ENCODE data around the gene RAPGEF1.

The RAPGEF1 gene

GRCh38 chr9:131630205-131630831 lies 109.6 kb downstream of the RAPGEF1 start:
- Histone ChIP-seq H3K27me3 (ENCODE audit: control insufficient read depth, insufficient read depth, low read length) (no peaks in the 10 kb centered on the region), H3K4me1 (ENCODE audit: control insufficient read depth, low read depth, low read length) (peaks cover 6% of the 10 kb centered on the region), H3K4me3 (ENCODE audit: low read length) (no peak overlapping the region), H3K9me3 (ENCODE audit: control insufficient read depth, low read depth, low read length) (no peaks in the 10 kb centered on the region), H3K9ac (ENCODE audit: low read length) (no peak overlapping the region), H3K36me3 (ENCODE audit: control insufficient read depth, low read depth, low read length) (peaks cover 5% of the 10 kb centered on the region), H3K27ac (ENCODE audit: low read length) (no peak overlapping the region)

DNA sequence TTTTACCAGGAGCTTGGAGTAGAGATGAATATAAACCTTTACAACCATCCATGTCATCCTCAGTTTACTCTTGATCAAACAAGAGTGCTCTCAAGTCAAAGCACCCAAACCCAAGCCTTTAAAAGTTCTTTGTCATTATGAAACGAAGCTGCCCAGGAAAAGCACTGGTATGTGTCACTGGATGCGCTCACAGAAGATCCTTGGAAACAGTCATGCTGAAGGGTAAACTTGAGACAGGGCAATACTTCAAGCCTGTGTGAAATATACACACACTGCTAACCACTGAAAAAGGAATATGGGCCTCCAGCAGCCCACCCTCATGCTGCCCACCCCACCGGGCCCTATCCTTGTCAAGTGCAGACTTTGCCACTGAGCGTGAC lies 110.1 kb downstream of the RAPGEF1 start:
- Histone ChIP-seq H3K27me3 (ENCODE audit: control insufficient read depth, insufficient read depth, low read length) (no peaks in the 10 kb centered on the region), H3K9me3 (ENCODE audit: control insufficient read depth, low read depth, low read length) (no peaks in the 10 kb centered on the region), H3K9ac (ENCODE audit: low read length) (no peak overlapping the region), H3K4me1 (ENCODE audit: control insufficient read depth, low read depth, low read length) (peaks cover 4% of the 10 kb centered on the region), H3K27ac (ENCODE audit: low read length) (no peak overlapping the region), H3K36me3 (ENCODE audit: control insufficient read depth, low read depth, low read length) (peaks cover 9% of the 10 kb centered on the region), H3K4me3 (ENCODE audit: low read length) (no peak overlapping the region)

GRCh38 chr9:131629226-131629500 lies 110.7 kb downstream of the RAPGEF1 start:
- H3K4me3 ChIP-seq (ENCODE audit: low read length) = no peak overlapping the region
- peaks cover 9% of the 10 kb centered on the region for H3K36me3 ChIP-seq (ENCODE audit: control insufficient read depth, low read depth, low read length)
- no peak overlapping the region for H3K9ac ChIP-seq (ENCODE audit: low read length)
- no peaks in the 10 kb centered on the region for H3K9me3 ChIP-seq (ENCODE audit: control insufficient read depth, low read depth, low read length)
- peaks cover 4% of the 10 kb centered on the region for H3K4me1 ChIP-seq (ENCODE audit: control insufficient read depth, low read depth, low read length)
- H3K27ac ChIP-seq (ENCODE audit: low read length) = no peak overlapping the region
- H3K27me3 ChIP-seq (ENCODE audit: control insufficient read depth, insufficient read depth, low read length) = no peaks in the 10 kb centered on the region

DNA sequence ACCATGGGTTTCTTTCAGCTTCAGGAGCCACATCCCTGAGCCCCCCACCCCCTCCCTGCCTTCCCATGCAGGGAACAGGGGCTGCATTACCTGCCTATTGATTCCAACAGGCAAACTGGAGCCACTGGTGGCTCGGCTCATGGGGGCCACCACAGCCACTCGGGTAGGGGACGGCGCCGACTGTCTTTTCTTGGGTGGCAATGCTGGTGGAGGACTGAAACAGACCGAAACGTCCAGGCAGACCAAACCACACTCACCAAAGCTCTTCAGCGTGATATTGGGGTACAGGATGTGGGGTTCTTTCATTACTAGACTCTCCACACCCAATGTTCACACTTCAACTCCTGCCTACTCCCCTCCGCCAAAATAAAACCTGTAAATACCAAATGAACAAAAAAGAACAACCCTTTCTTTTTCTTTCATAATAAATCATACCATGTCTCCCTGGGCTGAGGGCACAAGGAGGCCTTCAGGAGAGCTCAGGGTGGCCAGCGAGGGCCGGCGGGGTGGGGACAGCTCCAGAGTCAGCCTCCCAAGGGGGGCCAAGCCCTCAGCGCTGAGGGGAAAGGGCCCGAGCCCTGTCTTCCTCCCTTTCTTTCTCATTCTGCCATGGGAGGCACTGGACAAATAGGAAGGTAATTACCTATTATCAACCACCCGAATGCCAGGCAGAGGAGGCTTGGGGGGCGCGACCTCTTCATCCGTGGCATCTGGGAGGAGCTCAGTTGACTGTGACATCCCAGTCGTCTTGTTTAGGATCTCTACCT lies 111.2 kb downstream of the RAPGEF1 start:
- Histone ChIP-seq H3K27ac (ENCODE audit: low read length) (no peak overlapping the region), H3K27me3 (ENCODE audit: control insufficient read depth, insufficient read depth, low read length) (no peaks in the 10 kb centered on the region), H3K4me1 (ENCODE audit: control insufficient read depth, low read depth, low read length) (peaks cover 4% of the 10 kb centered on the region), H3K4me3 (ENCODE audit: low read length) (no peak overlapping the region), H3K9me3 (ENCODE audit: control insufficient read depth, low read depth, low read length) (no peaks in the 10 kb centered on the region), H3K9ac (ENCODE audit: low read length) (no peak overlapping the region), H3K36me3 (ENCODE audit: control insufficient read depth, low read depth, low read length) (peaks cover 9% of the 10 kb centered on the region)

- H3K9me3 ChIP-seq (ENCODE audit: control insufficient read depth, low read depth, low read length) = no peaks in the 10 kb centered on the region
- H3K27ac ChIP-seq (ENCODE audit: low read length) = no peak overlapping the region
- no peak overlapping the region for H3K4me3 ChIP-seq (ENCODE audit: low read length)
- H3K27me3 ChIP-seq (ENCODE audit: control insufficient read depth, insufficient read depth, low read length) = no peaks in the 10 kb centered on the region
- H3K9ac ChIP-seq (ENCODE audit: low read length) = no peak overlapping the region
- H3K36me3 ChIP-seq (ENCODE audit: control insufficient read depth, low read depth, low read length) = peaks cover 9% of the 10 kb centered on the region
- H3K4me1 ChIP-seq (ENCODE audit: control insufficient read depth, low read depth, low read length) = peaks cover 4% of the 10 kb centered on the region
Observed at GRCh38 chr9:131627648-131628458, 112.0 kb downstream of the RAPGEF1 start.

GRCh38 chr9:131627326-131627647 lies 112.6 kb downstream of the RAPGEF1 start:
- Histone ChIP-seq H3K9ac (ENCODE audit: low read length) (no peak overlapping the region), H3K4me1 (ENCODE audit: control insufficient read depth, low read depth, low read length) (peaks cover 4% of the 10 kb centered on the region), H3K27me3 (ENCODE audit: control insufficient read depth, insufficient read depth, low read length) (no peaks in the 10 kb centered on the region), H3K9me3 (ENCODE audit: control insufficient read depth, low read depth, low read length) (no peaks in the 10 kb centered on the region), H3K4me3 (ENCODE audit: low read length) (no peak overlapping the region), H3K27ac (ENCODE audit: low read length) (no peak overlapping the region), H3K36me3 (ENCODE audit: control insufficient read depth, low read depth, low read length) (peaks cover 9% of the 10 kb centered on the region)

GRCh38 chr9:131625790-131626670 lies 113.8 kb downstream of the RAPGEF1 start:
- Histone ChIP-seq H3K4me1 (ENCODE audit: control insufficient read depth, low read depth, low read length) (peaks cover 3% of the 10 kb centered on the region), H3K9me3 (ENCODE audit: control insufficient read depth, low read depth, low read length) (no peaks in the 10 kb centered on the region), H3K27ac (ENCODE audit: low read length) (no peak overlapping the region), H3K4me3 (ENCODE audit: low read length) (no peak overlapping the region), H3K9ac (ENCODE audit: low read length) (no peak overlapping the region), H3K27me3 (ENCODE audit: control insufficient read depth, insufficient read depth, low read length) (no peaks in the 10 kb centered on the region), H3K36me3 (ENCODE audit: control insufficient read depth, low read depth, low read length) (peaks cover 14% of the 10 kb centered on the region)

GRCh38 chr9:131625508-131625787 lies 114.4 kb downstream of the RAPGEF1 start:
- no peaks in the 10 kb centered on the region for H3K4me1 ChIP-seq (ENCODE audit: control insufficient read depth, low read depth, low read length)
- peaks cover 17% of the 10 kb centered on the region for H3K36me3 ChIP-seq (ENCODE audit: control insufficient read depth, low read depth, low read length)

GRCh38 chr9:131624636-131625507 lies 115.0 kb downstream of the RAPGEF1 start:
- no peaks in the 10 kb centered on the region for H3K4me1 ChIP-seq (ENCODE audit: control insufficient read depth, low read depth, low read length)
- H3K9me3 ChIP-seq (ENCODE audit: control insufficient read depth, low read depth, low read length) = no peaks in the 10 kb centered on the region
- H3K27ac ChIP-seq (ENCODE audit: low read length) = no peak overlapping the region
- no peak overlapping the region for H3K4me3 ChIP-seq (ENCODE audit: low read length)
- no peak overlapping the region for H3K9ac ChIP-seq (ENCODE audit: low read length)
- peaks cover 22% of the 10 kb centered on the region for H3K36me3 ChIP-seq (ENCODE audit: control insufficient read depth, low read depth, low read length)
- no peaks in the 10 kb centered on the region for H3K27me3 ChIP-seq (ENCODE audit: control insufficient read depth, insufficient read depth, low read length)

More at GRCh38 chr9:131625508-131625787, 114.4 kb downstream of the RAPGEF1 start:
- H3K9me3 ChIP-seq (ENCODE audit: control insufficient read depth, low read depth, low read length) = no peaks in the 10 kb centered on the region
- no peaks in the 10 kb centered on the region for H3K27me3 ChIP-seq (ENCODE audit: control insufficient read depth, insufficient read depth, low read length)
- no peak overlapping the region for H3K27ac ChIP-seq (ENCODE audit: low read length)
- H3K4me3 ChIP-seq (ENCODE audit: low read length) = no peak overlapping the region
- no peak overlapping the region for H3K9ac ChIP-seq (ENCODE audit: low read length)

DNA sequence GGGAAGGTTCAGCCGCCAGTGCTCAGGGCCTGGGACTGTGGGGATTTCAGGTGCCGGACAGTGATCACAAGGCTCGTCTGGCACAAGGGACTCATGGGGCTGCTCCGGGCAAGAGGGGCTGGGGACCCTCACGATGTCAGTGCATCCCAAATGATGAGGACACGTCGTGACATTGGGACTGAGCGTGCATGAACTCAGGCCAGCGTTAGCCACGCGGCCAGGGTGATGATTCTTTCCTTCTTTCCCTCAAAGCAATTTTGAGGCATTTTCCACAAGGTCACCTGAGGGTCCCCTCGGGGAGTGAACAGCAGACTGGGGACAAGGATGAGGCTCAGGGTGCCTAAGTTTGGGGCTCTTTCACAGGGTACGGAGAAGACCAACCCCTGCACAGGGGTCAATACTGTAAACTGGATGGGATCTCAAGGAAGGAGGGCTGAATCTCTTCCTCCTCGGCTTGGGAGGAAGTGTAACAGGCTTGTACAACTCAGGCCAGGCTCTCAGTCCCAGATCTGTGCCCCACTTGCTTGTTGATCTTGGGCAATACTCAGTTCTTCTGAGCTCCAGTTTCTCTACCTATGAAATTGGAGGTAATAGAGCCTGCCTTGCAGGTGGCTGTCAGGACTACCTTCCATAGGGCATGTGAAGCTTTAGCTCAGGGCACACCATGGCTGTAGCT lies 116.1 kb downstream of the RAPGEF1 start:
- Histone ChIP-seq H3K4me1 (ENCODE audit: control insufficient read depth, low read depth, low read length) (no peaks in the 10 kb centered on the region), H3K4me3 (ENCODE audit: low read length) (no peak overlapping the region), H3K27ac (ENCODE audit: low read length) (no peak overlapping the region), H3K27me3 (ENCODE audit: control insufficient read depth, insufficient read depth, low read length) (no peaks in the 10 kb centered on the region), H3K9me3 (ENCODE audit: control insufficient read depth, low read depth, low read length) (no peaks in the 10 kb centered on the region), H3K36me3 (ENCODE audit: control insufficient read depth, low read depth, low read length) (peaks cover 28% of the 10 kb centered on the region), H3K9ac (ENCODE audit: low read length) (no peak overlapping the region)
